ENCODE results near the gene CHD2.

DNA sequence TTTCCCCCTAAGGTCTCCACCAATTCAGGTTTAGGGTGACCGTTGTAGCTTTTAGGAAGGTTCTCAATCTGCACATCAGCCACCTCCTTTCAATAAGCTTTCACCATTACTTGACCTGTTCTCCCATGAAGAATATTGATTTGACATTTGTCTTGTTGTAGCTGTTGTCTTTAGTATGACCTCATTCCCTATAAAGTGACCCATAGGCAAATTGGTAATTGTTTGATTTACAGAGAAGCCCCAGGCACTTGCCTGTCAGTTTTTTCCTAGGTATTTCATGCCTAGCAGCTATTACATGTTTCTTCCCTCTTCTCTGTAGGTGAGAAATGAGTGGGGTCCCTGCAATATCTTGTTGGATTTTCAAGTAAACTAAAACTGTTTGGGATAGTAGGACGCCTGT is 36.0 kb downstream of the CHD2 start:
- TF ChIP-seq POLR2A (IDR thresholded peaks at IDR 0.05; ENCODE audit: low read depth, low read length) (no peak), TAF1 (IDR thresholded peaks at IDR 0.05; ENCODE audit: low read depth, low read length) (no peak)
